Amniotic stem cell (primary cell): ENCODE measurements around the gene LIMS1.
A peak's percentile ranks its signal among the peaks of the same experiment; 100 is the strongest.
"Not testable (repeated sequence)": the region's sequence is repeated elsewhere in the genome, so short reads cannot be mapped to it uniquely, and the experiment has no call there.

Source experiments
- DNase-seq: peaks from one replicate; lab custom pipeline; 2025; lab: John Stamatoyannopoulos, UW

LIMS1 gene, protein sequence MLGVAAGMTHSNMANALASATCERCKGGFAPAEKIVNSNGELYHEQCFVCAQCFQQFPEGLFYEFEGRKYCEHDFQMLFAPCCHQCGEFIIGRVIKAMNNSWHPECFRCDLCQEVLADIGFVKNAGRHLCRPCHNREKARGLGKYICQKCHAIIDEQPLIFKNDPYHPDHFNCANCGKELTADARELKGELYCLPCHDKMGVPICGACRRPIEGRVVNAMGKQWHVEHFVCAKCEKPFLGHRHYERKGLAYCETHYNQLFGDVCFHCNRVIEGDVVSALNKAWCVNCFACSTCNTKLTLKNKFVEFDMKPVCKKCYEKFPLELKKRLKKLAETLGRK

DNA sequence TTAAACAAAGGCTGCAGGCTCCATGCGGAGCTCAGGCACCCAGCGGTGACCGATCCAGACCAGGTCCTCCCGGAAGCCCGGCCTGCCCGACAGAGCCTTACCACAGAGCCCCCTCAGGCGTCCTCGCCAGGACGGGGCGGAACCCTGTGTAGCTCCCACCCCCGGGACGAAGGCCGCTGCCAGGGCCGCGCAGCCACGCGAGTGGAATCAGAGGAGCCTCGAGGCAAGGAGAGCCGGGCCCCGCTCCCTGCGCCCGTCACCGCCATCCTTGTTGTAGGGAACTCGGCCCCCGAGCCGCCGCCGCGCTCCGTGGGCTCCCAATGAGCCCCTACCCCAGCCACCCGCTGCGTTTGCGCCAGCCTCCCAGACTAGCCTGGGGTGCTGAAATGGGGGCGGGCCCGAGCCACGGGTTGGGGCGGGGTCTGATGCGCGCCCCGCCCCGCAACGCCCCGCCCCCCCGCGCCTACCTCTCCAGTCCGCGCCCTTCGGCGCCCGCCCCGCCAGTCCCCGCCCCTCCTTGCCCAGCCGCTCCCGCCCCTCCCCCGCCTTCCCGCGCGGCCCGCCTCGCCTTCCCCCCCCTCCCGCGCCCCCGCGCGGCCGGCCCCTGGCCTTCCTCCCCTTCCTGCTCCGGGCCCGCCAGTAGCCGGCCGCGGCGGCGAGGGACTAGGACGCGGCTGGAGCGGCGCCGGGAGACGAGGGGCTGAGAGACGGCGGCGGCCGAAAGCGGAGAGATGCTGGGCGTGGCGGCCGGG, at the start of gene LIMS1:
TSS of gene LIMS1 (plus strand) at position 639 of the 752 bp plus-strand sequence. CDS start at position 732, 93 bp downstream.
- peak; percentile 79 for DNase-seq

DNA sequence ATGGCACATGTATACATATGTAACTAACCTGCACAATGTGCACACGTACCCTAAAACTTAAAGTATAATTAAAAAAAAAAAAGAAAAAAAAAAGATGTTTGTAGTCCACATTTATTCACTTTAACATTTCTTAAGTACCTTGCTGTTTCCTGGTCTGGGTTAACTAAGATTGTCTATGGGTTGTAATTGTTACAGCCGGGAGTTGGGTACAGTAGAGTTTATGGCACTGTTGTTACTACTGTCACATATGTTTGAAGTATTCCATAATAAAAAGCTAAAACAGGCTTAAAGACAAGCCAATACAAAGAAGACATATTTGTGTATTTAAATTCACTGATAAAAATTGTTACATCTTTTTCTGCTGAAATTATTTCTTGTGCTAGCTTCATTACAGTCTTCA, 49.0 kb upstream of the LIMS1 start:
- DNase-seq = no peak

DNA sequence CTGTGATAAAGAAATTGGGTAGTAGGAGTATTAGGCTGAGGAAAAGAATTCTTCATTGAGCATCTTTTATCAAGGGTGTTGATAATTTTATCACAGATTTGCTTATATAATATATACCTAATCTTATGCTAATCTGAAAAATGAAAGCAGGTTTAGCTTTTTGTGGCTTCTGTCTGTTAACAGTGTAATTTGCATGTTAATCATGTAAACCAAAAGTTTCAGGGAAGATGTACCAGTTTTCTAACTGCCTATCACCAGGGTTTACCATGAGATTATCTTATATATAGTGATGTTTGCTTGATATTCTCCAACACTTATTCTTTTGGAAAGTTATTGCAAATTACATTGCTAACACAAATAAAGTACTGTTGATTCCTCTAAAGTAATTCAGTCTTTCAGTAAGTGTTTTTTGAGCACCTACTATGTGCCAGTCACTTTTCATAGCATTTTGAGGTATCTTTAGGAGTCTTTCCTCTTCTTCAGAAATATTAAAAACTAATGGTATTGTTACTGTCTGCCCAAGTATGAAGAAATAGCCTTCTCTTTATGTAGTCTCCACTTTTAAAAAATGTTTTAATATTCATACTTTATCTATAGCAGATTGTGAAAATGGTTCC, 43.7 kb upstream of the LIMS1 start:
- DNase-seq = no peak

DNA sequence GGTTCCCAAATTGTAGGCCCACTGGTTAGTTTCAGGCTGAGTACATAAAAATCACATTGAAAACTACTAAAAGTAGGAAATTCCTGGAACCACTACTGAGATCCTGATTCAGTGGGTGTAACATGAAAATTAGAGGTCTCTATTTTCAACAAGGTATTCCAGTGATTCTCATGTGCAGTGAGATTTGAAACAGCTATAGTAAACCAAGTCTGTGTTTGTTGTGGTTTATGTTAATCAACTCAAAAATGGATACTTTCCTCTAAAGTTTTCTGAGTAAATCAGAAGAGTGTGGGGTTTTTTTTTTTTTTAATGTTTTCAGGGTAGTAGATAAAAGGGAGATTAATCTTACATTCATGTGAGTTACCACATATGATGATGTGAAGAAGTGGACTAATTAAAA, 42.4 kb upstream of the LIMS1 start:
- DNase-seq = no peak

DNA sequence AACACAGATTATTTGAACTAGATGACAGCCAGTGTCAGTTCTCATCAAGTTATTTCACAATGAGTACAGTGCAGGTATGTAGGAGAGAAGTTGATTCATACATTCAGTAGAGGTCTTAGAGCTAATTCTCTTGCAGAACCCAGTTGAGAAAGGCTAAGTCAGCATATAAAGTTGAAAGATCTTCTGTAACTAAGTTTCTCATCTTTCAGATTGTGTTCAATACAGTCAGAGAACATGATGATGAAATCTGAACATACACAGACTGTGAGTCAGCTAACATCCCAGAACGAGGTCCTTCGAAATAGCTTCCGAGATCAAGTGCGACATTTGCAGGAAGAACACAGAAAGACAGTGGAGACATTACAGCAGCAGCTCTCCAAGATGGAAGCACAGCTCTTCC, 41.9 kb upstream of the LIMS1 start:
- peak; percentile 53 for DNase-seq

DNA sequence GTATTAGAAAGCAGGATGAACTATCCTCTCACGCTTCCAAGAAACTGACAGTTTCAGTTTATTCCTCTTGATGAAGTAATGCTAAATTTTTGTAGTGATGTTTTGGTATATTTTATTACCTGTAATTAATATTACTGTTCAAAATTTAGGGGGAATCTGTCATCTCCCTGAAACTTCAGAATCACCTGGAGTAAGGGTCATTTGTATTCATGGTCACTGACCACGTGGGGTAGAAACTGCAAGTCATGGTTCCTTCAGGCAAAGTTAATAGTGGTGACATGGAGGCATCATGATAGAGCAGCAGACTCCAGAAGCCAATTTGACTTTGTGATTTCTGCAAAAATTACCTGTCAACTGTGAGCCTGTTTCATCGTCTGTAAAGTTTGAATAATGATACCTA, 38.1 kb upstream of the LIMS1 start:
- DNase-seq = not testable (repeated sequence)

DNA sequence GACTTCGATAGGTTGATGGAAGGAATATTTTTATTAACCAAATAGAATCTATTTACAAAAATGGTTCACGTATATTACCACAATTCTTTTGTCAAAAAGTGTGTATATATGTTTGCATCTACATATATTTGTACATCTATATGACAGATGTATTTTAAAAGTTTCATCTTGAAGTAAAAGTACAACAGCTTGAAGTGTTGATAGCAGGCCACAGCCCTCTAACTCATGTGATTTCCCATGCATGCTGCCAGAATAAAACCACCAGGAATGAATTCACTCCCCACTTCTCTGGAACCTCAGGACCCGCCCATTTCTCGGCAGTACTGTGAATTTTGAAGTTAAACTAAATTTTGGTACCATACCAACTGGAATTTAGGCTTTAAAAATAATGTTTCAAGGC, 26.6 kb upstream of the LIMS1 start:
- not testable (repeated sequence) for DNase-seq

DNA sequence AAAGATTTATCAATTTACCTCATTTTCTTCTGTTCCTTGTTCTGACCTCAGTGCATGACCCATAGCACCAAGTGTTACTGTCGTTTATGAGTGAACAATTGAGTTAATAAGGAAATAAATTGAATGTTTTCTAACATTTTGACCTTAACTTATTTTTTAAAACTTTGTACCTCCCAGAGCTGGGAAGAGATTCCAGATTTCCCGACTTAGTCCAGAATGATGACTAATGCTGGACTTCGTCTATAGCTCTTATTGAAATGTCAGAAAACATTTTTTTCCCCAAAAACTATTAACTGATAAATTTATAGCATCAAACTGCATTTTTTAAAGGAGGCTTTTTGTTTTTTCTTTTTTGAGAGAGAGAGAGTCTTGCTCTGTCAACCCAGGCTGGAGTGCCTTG, 21.8 kb upstream of the LIMS1 start:
- not testable (repeated sequence) for DNase-seq

DNA sequence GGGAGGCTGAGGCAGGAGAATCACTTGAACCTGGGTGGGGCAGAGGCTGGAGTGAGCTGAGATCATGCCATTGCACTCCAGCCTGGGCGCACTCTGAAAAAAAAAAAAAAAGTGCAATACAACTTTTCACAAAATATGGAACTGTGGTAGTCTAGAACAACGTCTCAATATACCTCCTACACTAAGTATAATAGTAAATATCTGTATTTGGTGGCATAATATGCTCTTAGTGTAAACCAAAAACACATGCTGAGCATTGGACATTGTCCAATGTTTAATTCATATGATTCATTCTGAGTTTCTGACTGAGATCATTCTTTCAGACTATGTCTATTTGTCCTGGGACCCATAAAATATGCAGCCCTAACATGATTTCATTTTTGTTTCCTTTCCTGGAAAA, 19.8 kb upstream of the LIMS1 start:
- not testable (repeated sequence) for DNase-seq

DNA sequence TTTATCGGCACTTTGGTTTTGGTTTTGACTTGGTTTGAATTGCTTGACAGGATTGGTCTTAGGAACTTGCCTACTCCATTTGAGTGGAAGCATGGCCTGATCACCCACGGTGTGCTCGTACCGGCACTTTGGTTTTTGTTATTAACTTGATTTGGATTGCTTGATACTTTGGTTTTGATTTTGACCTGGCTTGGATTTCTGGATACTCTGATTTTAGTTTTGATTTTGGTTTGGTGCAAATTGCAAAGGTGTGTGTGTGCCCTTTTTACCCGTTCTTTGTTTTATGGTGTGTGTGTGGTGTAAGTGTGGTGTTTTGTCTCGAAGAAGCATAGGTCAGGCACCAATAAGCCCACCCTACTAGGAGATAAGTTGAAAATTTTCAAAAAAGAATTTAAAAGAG, 9.6 kb upstream of the LIMS1 start:
- not testable (repeated sequence) for DNase-seq

DNA sequence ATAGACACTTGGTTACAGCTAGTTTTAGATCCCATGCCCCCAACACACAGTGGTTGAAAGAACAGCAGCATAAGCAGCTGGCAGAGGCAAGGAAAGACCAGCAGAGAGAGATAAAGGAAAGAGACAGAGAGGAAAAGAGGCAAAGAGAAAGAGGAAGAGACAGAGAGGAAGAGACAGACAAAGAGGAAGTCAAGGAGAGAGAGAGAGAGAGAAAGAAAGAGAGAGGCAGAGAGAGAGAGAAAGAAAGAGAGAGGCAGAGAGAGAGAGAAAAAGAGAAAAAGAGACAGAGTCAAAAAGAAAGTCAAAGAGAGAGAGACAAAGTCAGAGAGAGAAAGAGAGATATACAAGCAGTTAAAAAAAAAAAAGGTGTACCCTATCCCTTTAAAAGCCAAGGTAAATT, 9.0 kb upstream of the LIMS1 start:
- not testable (repeated sequence) for DNase-seq

DNA sequence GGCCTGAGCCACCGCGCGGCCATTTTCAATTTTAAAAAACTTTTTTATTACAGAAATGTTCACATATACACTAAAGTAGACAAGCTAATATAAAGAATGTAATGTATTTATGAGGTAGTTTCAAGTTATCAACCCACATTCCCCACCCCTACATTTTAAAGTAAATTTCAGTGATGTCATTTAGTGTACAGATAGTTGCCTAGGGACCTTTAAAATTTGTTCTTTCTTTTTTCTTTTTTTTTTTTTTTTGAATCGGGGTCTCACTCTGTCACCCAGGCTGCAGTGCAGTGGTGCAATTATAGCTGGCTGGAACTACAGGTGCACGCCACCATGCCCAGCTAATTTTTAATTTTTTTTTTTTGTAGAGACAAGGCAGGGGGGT, 2.6 kb upstream of the LIMS1 start:
- DNase-seq = no peak

DNA sequence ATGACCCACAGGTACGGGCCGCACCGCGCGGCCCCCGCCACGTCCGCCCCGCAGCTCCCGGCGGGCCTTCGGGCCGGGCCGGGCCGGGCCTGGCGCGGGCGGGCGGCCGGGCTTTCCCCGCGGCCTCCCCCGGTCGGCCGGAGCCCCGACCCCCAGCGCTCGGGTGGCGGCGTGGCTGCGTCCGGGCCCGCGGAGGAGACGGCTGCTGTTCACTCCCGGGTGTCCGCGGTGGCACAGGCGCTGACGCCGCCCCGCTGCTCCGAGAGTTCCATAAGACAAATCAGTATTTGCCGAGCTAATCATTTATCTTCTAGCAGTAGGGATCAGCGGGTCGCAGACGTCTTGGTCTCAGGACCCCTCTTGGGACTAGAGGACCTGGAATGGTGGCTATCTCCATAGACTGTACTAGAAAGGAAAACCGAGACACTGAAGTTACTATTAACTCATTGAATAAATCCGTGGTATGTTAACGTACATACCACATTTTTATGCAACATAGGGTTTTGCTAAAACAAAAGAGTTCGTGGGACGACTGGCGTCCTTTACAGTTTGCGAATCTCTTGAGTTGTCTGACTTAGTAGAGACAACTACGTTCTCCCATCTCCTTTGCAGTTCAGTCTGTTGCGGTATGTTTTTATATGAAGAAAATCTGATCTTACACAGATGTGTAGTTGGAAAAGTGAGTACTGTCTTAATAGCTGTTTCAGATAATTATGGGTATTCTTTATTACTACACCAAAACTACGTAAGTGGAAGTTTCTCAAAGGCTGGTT, 500 bp downstream of the LIMS1 start:
- DNase-seq = no peak

DNA sequence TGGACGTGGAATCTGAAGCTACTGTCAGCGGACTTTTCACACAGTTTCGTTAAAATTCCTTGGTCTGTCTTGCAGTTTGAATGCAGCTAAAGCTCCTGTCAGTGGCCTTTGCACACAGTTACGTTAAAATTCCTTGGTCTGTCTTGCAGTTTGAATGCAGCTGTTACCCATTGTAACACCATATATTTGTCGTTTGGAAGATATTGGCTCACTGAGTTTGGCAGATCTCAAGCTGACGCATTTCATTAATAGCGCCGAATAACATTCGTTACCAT, 1.0 kb downstream of the LIMS1 start:
- no peak for DNase-seq

DNA sequence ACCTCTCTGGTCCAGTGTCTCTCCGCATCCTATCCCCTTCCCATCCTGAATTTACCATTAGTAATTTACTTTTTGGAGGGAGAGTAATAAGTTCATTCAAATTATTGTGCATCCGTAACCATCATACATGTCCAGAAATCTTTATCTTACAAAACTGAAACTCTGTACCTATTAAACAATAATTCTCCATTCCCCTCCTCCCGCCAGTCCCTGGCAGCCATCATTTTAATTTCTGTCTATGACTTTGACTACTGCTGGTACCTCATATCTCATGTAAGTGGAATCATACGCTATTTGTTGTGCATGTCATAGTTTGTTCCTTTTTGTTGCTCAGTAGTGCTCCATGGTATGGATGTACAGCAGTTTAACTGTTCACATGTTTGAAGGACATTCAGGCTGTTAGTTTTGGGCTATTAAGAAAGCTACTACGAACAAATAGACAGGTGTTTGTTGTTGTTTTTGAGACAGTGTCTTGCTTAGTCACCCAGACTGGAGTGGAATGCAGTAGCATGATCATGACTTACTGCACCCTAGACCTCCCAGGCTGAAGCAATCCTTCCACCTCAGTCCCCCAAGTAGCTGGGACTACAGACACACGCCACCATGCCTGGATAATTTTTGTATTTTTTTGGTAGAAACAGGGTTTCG, 2.0 kb downstream of the LIMS1 start:
- DNase-seq = no peak

DNA sequence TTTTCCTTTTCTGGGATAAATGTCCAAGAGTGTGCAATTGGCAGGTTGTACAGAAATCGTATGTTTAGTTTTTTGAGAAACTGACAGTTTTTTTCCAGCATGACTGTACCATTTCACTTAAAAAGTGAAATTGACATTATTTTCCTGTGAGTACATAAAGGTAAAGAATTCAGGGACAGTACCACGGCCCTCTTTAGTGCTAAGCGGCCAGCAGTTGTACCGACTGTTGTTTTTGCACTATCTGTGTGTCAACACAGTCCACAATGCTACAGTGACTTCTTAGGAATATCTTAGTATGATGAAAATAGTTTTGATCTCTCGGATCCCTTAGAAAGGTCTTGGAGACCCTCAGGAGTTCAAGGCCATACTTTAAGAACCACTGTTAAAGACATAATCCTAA, 2.6 kb downstream of the LIMS1 start:
- no peak for DNase-seq

DNA sequence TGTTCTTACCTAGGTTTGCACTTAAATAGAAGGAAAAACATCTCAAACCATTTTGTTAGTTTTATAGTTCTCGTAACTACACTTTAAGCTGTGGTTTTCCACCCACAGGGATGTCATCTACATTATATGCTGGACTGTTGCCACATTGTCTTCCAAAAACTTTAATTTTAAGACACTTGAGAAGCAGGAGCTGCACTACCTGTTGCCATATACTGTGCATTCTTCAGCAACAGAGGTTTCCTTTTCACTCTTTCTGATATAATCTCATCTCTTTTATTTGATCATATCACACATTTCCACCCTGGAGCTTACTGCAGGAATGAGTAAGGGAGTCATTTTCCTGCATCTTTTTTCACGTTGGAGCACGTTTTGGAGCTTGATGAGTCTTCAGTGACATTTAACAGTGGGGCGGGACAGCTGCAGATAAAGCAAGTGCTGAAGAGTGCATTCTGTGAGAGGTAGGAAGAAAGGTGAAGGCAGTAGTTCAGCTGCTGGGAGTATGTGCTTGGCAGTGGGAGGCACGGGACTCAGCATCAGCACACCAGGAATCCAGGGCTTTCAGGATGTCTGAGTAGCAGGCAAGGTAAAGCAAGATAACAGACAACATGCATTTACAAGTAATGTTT, 3.8 kb downstream of the LIMS1 start:
- no peak for DNase-seq

DNA sequence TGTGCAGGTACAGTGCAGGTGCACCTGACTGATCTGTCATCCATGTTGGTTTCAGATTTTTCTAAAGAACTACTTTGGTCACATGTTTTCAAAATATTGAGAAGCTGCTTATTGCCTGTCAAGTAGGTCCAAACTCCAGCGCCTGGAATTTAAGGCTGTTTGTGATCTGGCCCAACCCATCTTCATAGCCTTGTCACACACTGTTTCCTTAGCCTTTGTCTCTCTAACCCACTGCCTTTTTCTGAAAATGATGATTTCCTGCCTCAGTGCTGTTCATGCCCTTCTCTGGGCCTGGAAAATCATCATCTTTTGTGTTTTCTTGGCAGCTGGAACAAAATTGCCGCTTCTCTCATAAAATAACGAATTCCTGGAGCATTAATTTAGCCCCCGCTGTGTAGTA, 7.2 kb downstream of the LIMS1 start:
- no peak for DNase-seq

DNA sequence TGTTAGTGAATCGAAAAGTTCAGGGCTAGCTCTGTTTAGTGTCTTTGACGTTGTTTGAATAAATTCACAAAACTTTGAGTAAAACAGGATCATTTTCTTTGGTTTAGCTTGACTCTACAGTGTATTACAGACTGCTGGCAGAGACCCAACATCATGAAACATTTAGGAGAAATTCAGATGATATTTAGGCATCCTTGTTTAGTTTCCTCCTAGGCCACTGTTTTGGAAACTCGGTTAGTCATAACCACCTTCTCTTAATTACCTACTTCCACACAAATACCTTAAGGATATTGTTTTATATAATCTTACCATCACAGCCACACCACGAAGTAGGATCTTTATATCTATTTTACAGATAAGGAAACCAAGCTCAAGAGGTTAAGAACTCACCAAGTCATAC, 7.8 kb downstream of the LIMS1 start:
- peak; percentile 35 for DNase-seq

DNA sequence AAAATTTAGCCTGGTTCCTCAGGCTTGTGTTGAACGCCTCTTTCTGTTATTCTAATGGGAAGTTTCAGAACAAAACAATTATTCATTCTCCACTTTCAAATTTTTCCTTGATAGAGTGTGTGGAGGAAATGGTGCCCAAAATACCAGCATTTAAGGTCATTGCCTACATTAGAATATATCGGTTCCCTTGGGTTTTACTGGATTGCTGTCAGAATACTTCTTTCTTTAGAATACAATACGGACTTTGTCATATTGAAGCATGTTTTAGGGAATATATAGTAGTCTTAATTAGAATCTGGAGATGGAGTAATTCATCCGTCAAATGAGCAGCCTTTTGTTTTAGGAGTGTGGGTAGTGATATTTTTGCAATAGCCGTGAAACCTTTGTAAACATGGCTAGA, 13.3 kb downstream of the LIMS1 start:
- no peak for DNase-seq

DNA sequence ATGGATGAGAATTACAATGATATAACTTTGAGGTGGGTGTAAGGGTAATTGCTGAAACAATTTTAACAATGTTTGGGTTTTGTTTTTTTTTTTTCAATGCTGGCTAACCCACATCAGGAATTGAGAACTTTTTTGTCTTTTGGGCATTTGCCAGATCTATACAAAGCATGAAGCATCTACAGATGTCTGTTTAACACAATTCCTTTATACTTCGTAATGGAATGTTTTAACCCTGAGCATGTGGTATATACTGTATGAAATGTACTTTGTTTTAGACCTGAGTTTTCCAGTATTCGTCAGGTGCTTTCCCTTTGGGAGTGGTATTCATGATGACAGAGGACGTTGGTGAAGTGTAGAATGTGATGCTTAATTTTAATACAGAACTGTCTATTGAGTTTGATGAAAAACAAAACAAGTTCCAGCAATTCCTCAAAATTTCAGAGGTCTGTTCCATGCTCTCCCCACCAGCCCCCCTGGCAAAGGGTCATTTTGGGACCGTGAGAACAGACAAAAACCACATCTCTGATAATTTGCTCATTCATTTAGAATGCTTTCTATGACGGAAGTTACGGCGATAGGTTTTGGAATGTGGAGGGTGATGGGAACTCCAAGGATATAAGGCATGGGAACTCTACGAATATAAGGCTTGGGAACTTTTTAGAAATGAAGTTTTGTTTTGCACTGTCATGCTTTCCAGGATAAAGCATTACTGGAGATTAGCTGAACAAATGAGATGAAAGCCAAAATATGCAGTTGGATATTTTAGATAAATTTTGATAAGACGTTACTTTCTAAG, 14.1 kb downstream of the LIMS1 start:
- no peak for DNase-seq
